GM06990 (cell line): Measurements from ENCODE around the gene MAP3K5.

Experiments
- DNase-seq: peaks from one replicate; pipeline ENCODE4 v3.0.0-alpha.2; 2011; ENCODE audit not compliant: insufficient read length; ENCODE audit errors: extremely low read depth
- H3K27me3 ChIP-seq: replicated peaks from 2 replicates; pipeline ENCODE4 v1.6.0; 2011; ENCODE audit warnings: low read length; ENCODE audit not compliant: control insufficient read depth, insufficient read depth
- H3K36me3 ChIP-seq: 2 replicates; pipeline ENCODE4 v1.5.1; 2011; ENCODE audit warnings: low read length; ENCODE audit not compliant: control insufficient read depth, insufficient read depth
- H3K4me3 ChIP-seq: replicated peaks from 2 replicates; pipeline ENCODE4 v1.5.1; 2011; ENCODE audit warnings: low read depth, mild to moderate bottlenecking, control low read depth, low read length
- CTCF ChIP-seq: IDR thresholded peaks from 2 replicates; pipeline ENCODE4 v1.5.1; 2011; ENCODE audit warnings: low read length, control low read depth, mild to moderate bottlenecking, inconsistent platforms; ENCODE audit not compliant: insufficient read depth, poor library complexity, severe bottlenecking

The MAP3K5 gene

GRCh38 chr6:136567688-136568087 lies 224.6 kb downstream of the MAP3K5 start:
- Histone ChIP-seq H3K4me3 (no peak overlapping the region), H3K36me3 (peaks cover 11% of the 10 kb centered on the region), H3K27me3 (no peaks in the 10 kb centered on the region)
- no peak for TF ChIP-seq CTCF
- DNase-seq: no peak

GRCh38 chr6:136566851-136567250 lies 225.4 kb downstream of the MAP3K5 start:
- no peak for TF ChIP-seq CTCF
- no peak for DNase-seq
- H3K4me3 ChIP-seq: no peak overlapping the region
- no peaks in the 10 kb centered on the region for H3K27me3 ChIP-seq
- H3K36me3 ChIP-seq: peaks cover 12% of the 10 kb centered on the region

DNA sequence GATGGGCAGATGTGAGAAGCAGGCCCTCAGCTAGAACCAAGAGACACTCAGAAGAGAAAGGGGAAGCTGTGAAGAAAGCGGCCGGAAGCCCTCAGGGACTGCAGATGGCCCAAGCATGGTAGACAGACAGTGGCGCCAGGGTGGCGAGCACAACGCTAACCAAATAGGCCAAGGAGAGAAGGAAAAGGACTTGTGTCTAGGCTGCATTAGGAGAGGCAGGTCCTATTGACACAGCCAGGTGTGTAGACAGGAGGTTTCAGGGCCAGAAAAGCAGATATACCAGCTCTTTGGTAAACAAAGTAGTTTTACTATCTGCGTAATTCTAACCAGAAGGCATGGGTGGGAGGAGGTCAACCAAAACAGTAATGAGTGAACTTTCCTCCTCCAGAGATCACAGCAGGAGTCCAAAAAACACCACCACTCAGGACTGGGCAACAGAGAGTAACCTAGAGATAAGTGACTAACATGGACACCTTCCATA lies 226.2 kb downstream of the MAP3K5 start:
- TF ChIP-seq CTCF: no peak
- Histone ChIP-seq H3K36me3 (peaks cover 13% of the 10 kb centered on the region), H3K27me3 (no peaks in the 10 kb centered on the region), H3K4me3 (no peak overlapping the region)
- DNase-seq: no peak

- Histone ChIP-seq H3K4me3 (no peak overlapping the region), H3K27me3 (no peaks in the 10 kb centered on the region), H3K36me3 (peaks cover 13% of the 10 kb centered on the region)
- no peak for DNase-seq
- TF ChIP-seq CTCF: no peak
Observed at GRCh38 chr6:136564180-136564579, 228.1 kb downstream of the MAP3K5 start.

- no peak for TF ChIP-seq CTCF
- Histone ChIP-seq H3K27me3 (no peaks in the 10 kb centered on the region), H3K36me3 (peaks cover 13% of the 10 kb centered on the region), H3K4me3 (no peak overlapping the region)
- DNase-seq: no peak
Observed at GRCh38 chr6:136563386-136564152, 228.7 kb downstream of the MAP3K5 start.

DNA sequence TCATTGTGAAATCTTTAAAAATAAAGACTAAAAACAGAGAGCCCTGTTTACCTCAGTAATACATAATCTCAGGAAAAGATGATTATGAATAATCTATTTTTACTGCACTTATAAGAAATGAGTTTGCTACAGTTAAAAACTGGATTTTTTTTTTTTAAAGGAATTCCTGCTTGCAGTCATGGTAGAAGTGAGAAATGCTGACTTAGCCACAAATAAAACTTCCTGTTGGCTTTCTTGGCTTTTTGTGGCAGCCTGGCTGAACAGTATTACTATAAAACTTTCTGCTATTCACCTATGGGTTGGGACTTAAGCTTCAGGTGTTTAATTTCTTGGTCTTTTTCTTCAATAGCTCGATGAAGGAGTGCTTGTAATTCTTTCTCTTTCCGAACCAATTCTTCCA lies 230.1 kb downstream of the MAP3K5 start:
- TF ChIP-seq CTCF: no peak
- Histone ChIP-seq H3K36me3 (peaks cover 12% of the 10 kb centered on the region), H3K27me3 (no peaks in the 10 kb centered on the region), H3K4me3 (no peak overlapping the region)
- no peak for DNase-seq
